ENCODE data around the gene POU5F2. TPM values are rescaled to one million over a fixed set of nuclear protein-coding genes. Genes with fewer than 3 reads are reported as not detected.

POU5F2 gene
- total RNA-seq, 4 donors from 2014 or later = 0.73 to 3.8 (median 2.2) TPM

GRCh38 chr5:93721511-93721910 is 19.9 kb downstream of the POU5F2 start:
- Histone ChIP-seq H3K27ac (no peak overlapping the region), H3K27me3 (no peaks in the 10 kb centered on the region), H3K36me3 (no peaks in the 10 kb centered on the region), H3K9me3 (no peaks in the 10 kb centered on the region), H3K4me3 (no peak overlapping the region), H3K4me1 (no peaks in the 10 kb centered on the region)
- intact Hi-C loops (cut with DNase I) = no loop called here
- 25 to 33% methylated on average over 1 of the region's 1 CpG for WGBS, 2 donors
- DNase-seq = no peak
- no peak for TF ChIP-seq POLR2A (IDR thresholded peaks at IDR 0.05)
- no peak for TF ChIP-seq CTCF (IDR thresholded peaks at IDR 0.05)

- H3K27ac ChIP-seq = no peak overlapping the region
- no peak overlapping the region for H3K4me3 ChIP-seq
- no peak for DNase-seq
- H3K4me1 ChIP-seq = no peaks in the 10 kb centered on the region
- no peaks in the 10 kb centered on the region for H3K36me3 ChIP-seq
- TF ChIP-seq CTCF (IDR thresholded peaks at IDR 0.05) (no peak), POLR2A (IDR thresholded peaks at IDR 0.05) (no peak)
- intact Hi-C loops (cut with DNase I) = no loop called here
- 74 to 76% methylated on average over 3 of the region's 3 CpGs for WGBS, 2 donors
- no peaks in the 10 kb centered on the region for H3K9me3 ChIP-seq
- no peaks in the 10 kb centered on the region for H3K27me3 ChIP-seq
Observed at GRCh38 chr5:93721071-93721470, 20.3 kb downstream of the POU5F2 start.

GRCh38 chr5:93717162-93717561 is 24.2 kb downstream of the POU5F2 start:
- H3K4me3 ChIP-seq = no peak overlapping the region
- DNase-seq = no peak
- WGBS, 2 donors = 68 to 69% methylated on average over 4 of the region's 4 CpGs
- no peaks in the 10 kb centered on the region for H3K27me3 ChIP-seq
- intact Hi-C loops (cut with DNase I) = no loop called here
- H3K9me3 ChIP-seq = no peaks in the 10 kb centered on the region
- no peaks in the 10 kb centered on the region for H3K36me3 ChIP-seq
- H3K27ac ChIP-seq = no peak overlapping the region
- H3K4me1 ChIP-seq = no peaks in the 10 kb centered on the region
- TF ChIP-seq POLR2A (IDR thresholded peaks at IDR 0.05) (no peak), CTCF (IDR thresholded peaks at IDR 0.05) (no peak)

GRCh38 chr5:93716453-93716852 is 24.9 kb downstream of the POU5F2 start:
- H3K9me3 ChIP-seq = no peaks in the 10 kb centered on the region
- TF ChIP-seq POLR2A (IDR thresholded peaks at IDR 0.05) = no peak
- TF ChIP-seq CTCF (IDR thresholded peaks at IDR 0.05) = no peak
- H3K4me1 ChIP-seq = no peaks in the 10 kb centered on the region
- H3K36me3 ChIP-seq = no peaks in the 10 kb centered on the region
- intact Hi-C loops (cut with DNase I) = no loop called here
- no peak for DNase-seq
- no peak overlapping the region for H3K27ac ChIP-seq
- H3K4me3 ChIP-seq = no peak overlapping the region
- H3K27me3 ChIP-seq = no peaks in the 10 kb centered on the region

- Histone ChIP-seq H3K9me3 (no peaks in the 10 kb centered on the region), H3K27me3 (no peaks in the 10 kb centered on the region), H3K36me3 (no peaks in the 10 kb centered on the region), H3K4me3 (no peak overlapping the region), H3K4me1 (no peaks in the 10 kb centered on the region), H3K27ac (no peak overlapping the region)
- no peak for TF ChIP-seq CTCF (IDR thresholded peaks at IDR 0.05)
- no peak for TF ChIP-seq POLR2A (IDR thresholded peaks at IDR 0.05)
- DNase-seq = no peak
- intact Hi-C loops (cut with DNase I) = no loop called here
- 83 to 88% methylated on average over 1 of the region's 1 CpG for WGBS, 2 donors
Observed at GRCh38 chr5:93715761-93716160, 25.6 kb downstream of the POU5F2 start.
